ENCODE data around the gene MAGEA4.

- no peak for TF ChIP-seq POLR2A (IDR thresholded peaks at IDR 0.05)
- TF ChIP-seq CTCF (IDR thresholded peaks at IDR 0.05): no peak
These were observed 37.2 kb upstream of the MAGEA4 start for GRCh38 chrX:151875270-151876026.
